Medulla oblongata (tissue), 1 donor: ENCODE results near the gene RCSD1.

Experiments
- DNase-seq: peaks from one replicate; pipeline ENCODE4 v3.0.0-alpha.2; 2015; ENCODE audit errors: extremely low spot score

Gene RCSD1

DNA sequence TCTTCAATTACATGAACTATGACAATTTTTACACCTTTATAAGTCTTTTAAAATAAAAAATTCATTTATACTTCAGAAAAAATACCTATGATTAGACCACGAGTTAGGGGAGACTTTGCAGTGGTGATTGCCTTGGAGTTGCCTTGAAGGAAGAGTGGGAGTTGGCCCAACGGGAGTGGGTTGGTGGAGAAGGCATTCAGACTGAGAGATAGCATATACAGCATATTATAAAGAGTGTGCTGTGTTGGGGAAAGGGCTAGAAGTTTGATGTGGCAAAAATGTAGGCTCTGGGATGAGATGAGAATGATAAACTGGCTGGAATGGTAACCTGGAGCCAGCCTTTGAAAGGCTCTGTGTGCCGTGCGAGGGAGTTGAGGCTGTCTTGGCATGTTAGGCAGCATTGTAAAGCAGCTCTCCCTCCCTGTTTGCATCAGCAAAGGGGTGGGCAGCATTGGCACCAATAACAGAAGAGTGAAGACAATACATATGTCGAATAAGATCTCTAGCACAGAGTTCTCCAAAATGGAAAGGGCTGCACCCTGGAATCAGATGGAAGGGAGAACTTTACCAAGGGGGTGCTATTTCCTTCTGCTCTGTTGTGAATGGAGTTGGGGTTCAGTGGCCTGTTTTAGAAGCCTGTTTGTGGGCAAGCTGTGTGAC lies 116.1 kb downstream of the RCSD1 start:
- no peak for DNase-seq

DNA sequence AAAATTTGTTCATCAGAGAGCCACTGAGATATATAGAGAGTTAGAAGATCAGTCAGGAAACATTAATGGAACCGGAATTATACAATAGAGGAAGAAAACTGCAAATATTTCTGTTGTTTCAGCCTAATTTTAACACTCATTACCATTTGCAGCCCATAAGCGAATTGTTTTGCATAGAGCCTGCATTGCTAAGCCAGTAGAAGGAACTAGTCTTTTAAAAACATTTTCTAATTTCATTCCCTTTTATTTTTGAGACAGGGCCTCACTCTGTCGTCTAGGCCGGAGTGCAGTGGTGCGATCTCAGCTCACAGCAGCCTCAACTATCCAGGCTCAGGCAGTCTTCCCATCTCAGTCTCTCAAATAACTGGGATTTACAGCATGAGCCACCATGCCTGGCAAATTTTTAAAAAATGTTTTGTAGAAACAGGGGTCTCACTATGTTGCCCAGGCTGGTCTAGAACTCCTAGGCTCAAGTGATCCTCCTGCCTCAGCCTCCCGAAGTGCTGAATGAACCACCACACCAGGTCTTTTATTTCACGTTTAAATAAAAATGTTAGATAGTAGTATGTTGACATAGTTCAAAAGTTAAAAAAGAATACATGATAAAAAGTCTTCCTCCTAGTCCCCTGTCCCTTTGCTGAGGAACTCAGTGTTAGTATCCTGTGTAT lies 117.1 kb downstream of the RCSD1 start:
- no peak for DNase-seq

DNA sequence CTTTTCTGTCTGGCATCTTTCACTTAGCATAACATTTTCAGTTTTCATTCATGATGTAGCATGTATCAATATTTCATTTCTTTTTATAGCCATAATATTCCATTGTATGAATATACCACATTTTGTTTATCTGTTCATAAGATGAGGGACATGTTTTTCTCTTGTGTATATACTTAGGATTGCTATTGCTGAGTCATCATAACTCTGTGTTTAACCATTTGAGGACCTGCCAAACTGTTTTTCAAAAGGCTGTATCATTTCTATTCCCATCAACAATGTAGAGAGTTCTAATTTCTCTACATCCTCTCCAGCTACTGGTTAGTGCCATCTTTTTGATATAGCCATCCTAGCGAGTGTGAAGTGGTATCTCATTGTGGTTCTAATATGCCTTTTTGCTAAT lies 118.0 kb downstream of the RCSD1 start:
- no peak for DNase-seq

DNA sequence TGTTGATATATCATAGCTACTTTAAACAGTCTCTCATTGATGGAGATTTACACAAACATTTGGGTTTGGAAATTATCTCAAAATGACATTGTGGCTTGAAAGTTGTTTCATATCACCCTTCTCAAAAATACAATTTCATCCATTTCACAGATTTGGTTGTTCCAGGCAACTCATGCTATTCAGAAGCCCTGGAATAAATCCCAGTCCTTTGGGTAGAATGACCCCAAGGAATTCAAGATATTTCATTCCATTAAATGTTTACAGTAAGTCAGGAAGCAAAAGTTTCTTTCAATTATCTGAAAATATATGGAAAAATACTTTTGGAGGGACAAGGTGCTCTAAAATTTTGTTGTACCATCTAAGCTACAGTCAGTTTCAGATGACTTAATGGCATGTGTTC lies 118.9 kb downstream of the RCSD1 start:
- DNase-seq = no peak

DNA sequence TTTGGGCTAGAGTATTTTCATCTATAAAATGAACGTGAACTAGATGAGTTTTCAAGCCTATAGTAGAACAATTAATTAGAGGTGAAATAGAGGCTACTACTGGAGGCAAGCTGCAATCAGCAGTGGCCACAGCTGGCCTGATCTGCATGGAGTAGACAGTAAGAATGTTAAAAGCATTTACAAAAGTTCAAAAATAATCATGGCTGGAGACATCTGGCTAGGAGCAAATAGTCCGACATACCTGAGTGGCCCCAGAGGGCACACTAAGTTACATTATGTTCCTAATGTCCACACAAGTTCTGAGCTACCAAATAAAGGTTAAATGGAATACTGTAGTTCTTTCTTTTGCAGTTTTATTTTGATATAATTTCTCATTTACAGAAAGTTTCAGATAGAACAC lies 119.7 kb downstream of the RCSD1 start:
- no peak for DNase-seq

DNA sequence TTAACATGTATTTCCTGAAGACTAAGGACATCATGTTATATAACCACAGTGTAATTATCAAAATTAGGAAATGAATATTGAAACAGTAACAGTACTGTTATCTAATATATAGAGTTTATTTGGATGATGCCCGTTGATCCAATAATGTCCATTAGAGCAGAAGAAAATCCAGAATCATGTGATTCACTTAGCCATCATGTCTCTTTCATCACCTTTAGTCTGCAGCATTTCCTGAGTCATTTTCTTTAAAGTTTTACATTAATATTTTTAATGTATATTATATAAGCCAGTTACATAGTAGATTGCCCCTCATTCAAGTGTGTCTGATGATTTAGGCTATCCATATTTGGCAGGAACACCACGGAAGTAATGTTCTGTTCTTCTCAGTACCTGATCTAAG lies 120.6 kb downstream of the RCSD1 start:
- DNase-seq = no peak

DNA sequence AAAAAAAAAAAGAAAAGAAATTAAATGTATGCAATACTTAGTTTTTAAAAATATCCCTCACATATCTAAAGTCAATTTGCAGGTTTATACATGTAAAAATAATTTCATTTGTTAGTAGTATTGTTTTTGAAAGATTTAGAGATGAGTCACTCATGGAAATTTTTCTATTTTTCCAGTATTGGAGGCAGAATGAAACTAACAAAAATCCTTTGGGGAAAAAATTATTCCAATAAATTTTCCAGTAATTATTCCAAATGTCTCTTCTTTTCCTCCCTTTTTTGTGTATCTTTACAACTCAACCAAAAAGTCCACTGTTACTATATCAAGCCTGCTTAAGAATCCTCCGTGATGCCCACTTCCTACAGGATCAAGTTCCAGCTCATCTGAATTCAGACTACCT lies 121.6 kb downstream of the RCSD1 start:
- DNase-seq = no peak

DNA sequence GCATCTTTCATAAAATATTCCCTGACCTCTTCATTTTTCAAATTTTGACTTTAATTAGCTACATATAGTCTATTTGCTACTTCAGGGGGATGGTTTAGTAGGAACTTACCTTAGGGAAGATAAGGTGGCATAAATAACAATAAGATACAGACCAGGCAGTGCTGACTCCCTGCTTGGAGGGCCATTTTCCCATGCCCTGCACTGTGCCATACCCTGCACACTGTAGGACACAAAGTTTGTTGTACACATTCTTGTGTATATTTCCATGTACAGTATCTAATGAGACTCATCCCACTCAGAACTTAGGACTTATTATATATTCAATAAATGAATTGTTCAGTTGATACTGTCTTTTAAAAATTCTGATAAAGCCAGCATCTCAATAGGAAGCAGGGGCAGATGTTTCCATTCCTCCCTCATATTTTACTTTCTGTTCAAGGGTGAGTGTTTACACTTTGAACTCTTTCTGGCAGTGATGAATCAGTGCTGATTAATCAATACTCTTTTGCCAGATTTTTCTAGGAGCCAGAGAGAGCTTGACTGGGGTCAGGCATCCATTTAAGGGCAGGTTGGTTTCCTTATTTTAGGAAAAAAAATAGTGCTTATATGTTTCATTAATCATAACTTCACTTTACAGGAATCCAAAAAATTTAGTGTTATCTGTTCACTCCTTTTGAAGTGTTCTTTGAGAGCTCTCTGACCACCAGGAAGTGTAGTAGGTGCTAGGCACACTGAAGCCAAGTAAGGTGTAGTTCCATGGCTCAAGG lies 122.4 kb downstream of the RCSD1 start:
- DNase-seq = no peak

DNA sequence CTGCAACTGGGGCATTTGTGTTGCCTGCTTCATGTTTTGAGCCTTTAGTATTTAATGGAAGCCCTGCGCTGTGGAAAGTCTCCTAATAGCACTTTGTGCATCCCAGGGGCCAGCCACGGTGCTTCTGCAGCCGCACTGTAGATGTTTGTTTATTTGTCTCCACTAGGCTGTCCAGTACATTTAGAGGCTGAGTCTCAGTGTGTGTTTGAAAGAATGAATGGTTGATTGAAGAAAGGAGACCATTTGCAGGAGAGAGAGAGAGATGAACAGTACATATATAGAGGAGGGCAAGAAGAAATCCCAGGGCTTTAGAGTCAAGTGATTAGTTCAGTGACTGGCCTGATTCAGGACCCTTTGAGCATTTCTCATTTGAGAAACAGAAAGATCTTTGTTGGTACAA lies 125.6 kb downstream of the RCSD1 start:
- peak; percentile 25 for DNase-seq
